ENCODE data around the gene TRMT2A.

- TF ChIP-seq CTCF (conservative IDR thresholded peaks at IDR 0.05; ENCODE audit: low read depth, low read length) (no peak), EZH2 (IDR thresholded peaks at IDR 0.05; ENCODE audit: borderline replicate concordance, low read depth, low read length, poor library complexity, severe bottlenecking) (no peak)
Measured at GRCh38 chr22:20166703-20167102, 49.7 kb upstream of the TRMT2A start.
